Aorta (tissue), 5 donors: ENCODE measurements around the gene DICER1. TPM values are rescaled to one million over a fixed set of nuclear protein-coding genes. Genes with fewer than 3 reads are reported as not detected.

Experiments
- ATAC-seq: fragments of 200-7000 bp; cut with Tn5 transposase; one replicate; pipeline ENCODE4 v1.9.1; 2022; ENCODE audit warnings: moderate library complexity; ENCODE audit not compliant: low FRiP score
- DNase-seq, 2 donors: peaks; one replicate each; pipeline ENCODE4 v3.0.0-alpha.2; 2020
- H3K27ac ChIP-seq, 2 donors: one replicate each; pipeline ENCODE4 v1.5.1; 2013; ENCODE audit warnings: low read length in 2 of 2, mild to moderate bottlenecking in 2 of 2, moderate library complexity in 2 of 2, control low read depth in 1 of 2, inconsistent platforms in 1 of 2, low read depth in 1 of 2
- H3K27me3 ChIP-seq, 2 donors: one replicate each; pipeline ENCODE4 v1.6.1; 2013; ENCODE audit warnings: control low read depth in 1 of 2, low read length in 1 of 2, mild to moderate bottlenecking in 1 of 2, moderate library complexity in 1 of 2; ENCODE audit not compliant: insufficient read depth in 2 of 2, control insufficient read depth in 1 of 2
- H3K36me3 ChIP-seq, 2 donors: one replicate each; pipeline ENCODE4 v1.6.1; 2013; ENCODE audit warnings: control low read depth in 1 of 2, low read length in 1 of 2, mild to moderate bottlenecking in 1 of 2; ENCODE audit not compliant: insufficient read depth in 2 of 2, control insufficient read depth in 1 of 2
- H3K4me1 ChIP-seq, 2 donors: one replicate each; pipeline ENCODE4 v1.6.1; 2013; ENCODE audit warnings: low read length in 2 of 2, control low read depth in 1 of 2, mild to moderate bottlenecking in 1 of 2, moderate library complexity in 1 of 2; ENCODE audit not compliant: insufficient read depth in 2 of 2, control insufficient read depth in 1 of 2
- H3K4me3 ChIP-seq, 2 donors: one replicate each; pipeline ENCODE4 v1.5.1; 2013; ENCODE audit warnings: low read length in 2 of 2, control low read depth in 1 of 2, mild to moderate bottlenecking in 1 of 2
- H3K9me3 ChIP-seq: one replicate; pipeline ENCODE4 v1.6.1; 2013; ENCODE audit warnings: mild to moderate bottlenecking, low read length; ENCODE audit not compliant: control insufficient read depth
- WGBS, 2 donors: extraction: QIAGEN DNeasy Blood & Tissue Kit; methylation state at CpG; one replicate each; pipeline ENCODE4 v1.1.7; 2013; 5-methylcytosine and 5-hydroxymethylcytosine counted together
- intact Hi-C, 2 donors: fragments of 100-400 bp; cut with DNase I; formaldehyde crosslinking; loops; one replicate each; pipeline versions ENCODE4 v1.14.2 to v1.15.0; 2022
- microRNA-seq, 2 donors: library from miRNA; unstranded; fragments of <30 nt; microRNA quantifications; one replicate each; pipeline ENCODE4 v1.2.0, GENCODE V29; 2020
- polyA plus RNA-seq, 2 donors: library from polyadenylated mRNA; stranded (reverse); fragments of 200-250 nt; gene quantifications; one replicate each; pipeline ENCODE4 v1.2.3, GENCODE V29; 2013
- total RNA-seq, 2 donors: library from RNA; stranded (reverse); fragmentation: NEBNext Ultra II Directional; extraction: Animal tissue kit (Norgen Biotek cat#: 25700); gene quantifications; one replicate each; pipeline ENCODE4 v1.2.1, GENCODE V29; 2021
- donor health status: healthy with polysubstance abuse.
- donor health status: Bipolar disorder and iron deficiency.
- donor health status: DM: no; HTN: no; CAD: no.
- donor health status: DM: no; HTN: no; CAD: no.
- donor health status: DM: yes; HTN: yes; CAD: no.

The DICER1 gene
- total and polyA plus RNA-seq, 4 donors, result 6.4 to 73.6 (median 36.1) TPM

GRCh38 chr14:95037273-95037672 lies 120.1 kb downstream of the DICER1 start:
- ATAC-seq, result no peak
- H3K36me3 ChIP-seq, result no peaks in the 10 kb centered on the region
- 97 to 98% methylated on average over 2 of the region's 2 CpGs for WGBS, 2 donors

More at GRCh38 chr14:95037273-95037672, 120.1 kb downstream of the DICER1 start:
- DNase-seq, result no peak
- intact Hi-C loops, result no loop called here
- Histone ChIP-seq H3K4me3 (no peak overlapping the region), H3K27ac (no peak overlapping the region), H3K9me3 (no peaks in the 10 kb centered on the region), H3K4me1 (no peaks in the 10 kb centered on the region), H3K27me3 (no peaks in the 10 kb centered on the region)

Small RNAs within 50 kb of the gene (microRNA-seq; reads per million reads assigned to microRNA genes)
- gene MIR3173, result 0 to 3.0 reads per million in 2 donors

Other genes with a start within 250 kb of the DICER1 start
- gene CLMN, start 162.4 kb upstream of the DICER1 start, total RNA-seq, result 10 to 100 TPM; 15.8 to 18.3 TPM
- gene CLMN, start 162.4 kb upstream of the DICER1 start, polyA plus RNA-seq, result 1 to 10 TPM; 3.9 to 6.1 TPM